Measurements from ENCODE around the gene PWP2. TPM values are rescaled to one million over a fixed set of nuclear protein-coding genes. Genes with fewer than 3 reads are reported as not detected.

Gene PWP2
- total RNA-seq, 2 experiments from 2014 or later, result 9.3 to 10.1 TPM

- intact Hi-C loops (cut with micrococcal nuclease), result no loop called here
- no peak overlapping the region for H3K4me3 Mint-ChIP-seq
- TF ChIP-seq CTCF (IDR thresholded peaks at IDR 0.05), result no peak
- H3K27ac Mint-ChIP-seq, result peak overlapping the region; percentile 90
- H3K27me3 Mint-ChIP-seq, result no peaks in the 10 kb centered on the region
- H3K4me1 Mint-ChIP-seq (ENCODE audit: low read depth), result peaks cover 56% of the 10 kb centered on the region
- CTCF ChIA-PET, result no interaction called here
- POLR2A ChIA-PET, result interaction anchor here (0.5 to 2.0 kb wide), 3 partner anchors 19 to 153 kb away, joined by 3 to 10 read pairs (median 3); no protein-coding TSS in a partner anchor
- DNase-seq (no peak), ATAC-seq (no peak)
- no peaks in the 10 kb centered on the region for H3K9me3 Mint-ChIP-seq
- H3K36me3 Mint-ChIP-seq (ENCODE audit: low read depth), result peaks cover 46% of the 10 kb centered on the region
Measured at GRCh38 chr21:44062380-44062779, 44.8 kb upstream of the PWP2 start.

GRCh38 chr21:44063151-44063912 is 43.9 kb upstream of the PWP2 start:
- peak overlapping the region; percentile 90 for H3K27ac Mint-ChIP-seq
- H3K9me3 Mint-ChIP-seq, result no peaks in the 10 kb centered on the region
- H3K36me3 Mint-ChIP-seq (ENCODE audit: low read depth), result peaks cover 51% of the 10 kb centered on the region
- DNase-seq (peak; percentile 20), ATAC-seq (no peak)
- CTCF ChIA-PET, result interaction anchor here (1.0 to 1.6 kb wide), 2 partner anchors 21 to 50 kb away, joined by 3 to 4 read pairs; no protein-coding TSS in a partner anchor
- POLR2A ChIA-PET, result interaction anchor here (0.5 to 2.0 kb wide), 6 partner anchors 12 to 234 kb away, joined by 3 to 10 read pairs (median 3); no protein-coding TSS in a partner anchor
- peaks cover 53% of the 10 kb centered on the region for H3K4me1 Mint-ChIP-seq (ENCODE audit: low read depth)
- no peak for TF ChIP-seq CTCF (IDR thresholded peaks at IDR 0.05)
- intact Hi-C loops (cut with micrococcal nuclease), result no loop called here
- H3K4me3 Mint-ChIP-seq, result no peak overlapping the region
- H3K27me3 Mint-ChIP-seq, result no peaks in the 10 kb centered on the region

GRCh38 chr21:44064852-44065403 is 42.3 kb upstream of the PWP2 start:
- no peak for TF ChIP-seq CTCF (IDR thresholded peaks at IDR 0.05)
- Mint-ChIP-seq H3K36me3 (ENCODE audit: low read depth) (peaks cover 45% of the 10 kb centered on the region), H3K27me3 (no peaks in the 10 kb centered on the region), H3K9me3 (no peaks in the 10 kb centered on the region), H3K27ac (peak overlapping the region; percentile 96), H3K4me1 (ENCODE audit: low read depth) (peaks cover 46% of the 10 kb centered on the region), H3K4me3 (peak overlapping the region; percentile 59)
- intact Hi-C loops (cut with micrococcal nuclease), result loop anchor here (2.0 kb wide), 1 partner anchor 18 kb away; no protein-coding TSS in a partner anchor
- POLR2A ChIA-PET, result interaction anchor here (0.9 to 1.8 kb wide), 6 partner anchors 12 to 52 kb away, joined by 3 to 8 read pairs (median 4); no protein-coding TSS in a partner anchor
- ATAC-seq, result peak; percentile 59
- DNase-seq, result peak; percentile 39
- CTCF ChIA-PET, result interaction anchor here (1.0 to 1.8 kb wide), 2 partner anchors 10 to 15 kb away, joined by 4 read pairs; no protein-coding TSS in a partner anchor

- POLR2A ChIA-PET, result interaction anchor here (0.9 to 1.8 kb wide), 8 partner anchors 8 to 52 kb away, joined by 3 to 8 read pairs (median 3); no protein-coding TSS in a partner anchor
- Mint-ChIP-seq H3K9me3 (no peaks in the 10 kb centered on the region), H3K36me3 (ENCODE audit: low read depth) (peaks cover 46% of the 10 kb centered on the region), H3K4me1 (ENCODE audit: low read depth) (peaks cover 46% of the 10 kb centered on the region), H3K27me3 (no peaks in the 10 kb centered on the region), H3K27ac (peak overlapping the region; percentile 96), H3K4me3 (peak overlapping the region; percentile 59)
- CTCF ChIA-PET, result interaction anchor here (1.0 to 1.8 kb wide), 2 partner anchors 9 to 16 kb away, joined by 4 read pairs; no protein-coding TSS in a partner anchor
- intact Hi-C loops (cut with micrococcal nuclease), result loop anchor here (2.0 kb wide), 1 partner anchor 17 kb away; no protein-coding TSS in a partner anchor
- ATAC-seq, result peak; percentile 95
- DNase-seq, result peak; percentile 90
- no peak for TF ChIP-seq CTCF (IDR thresholded peaks at IDR 0.05)
Measured at GRCh38 chr21:44065428-44065827, 41.8 kb upstream of the PWP2 start.
